Neural crest cell (in vitro differentiated cells): ENCODE results near the gene VASN. TPM values are rescaled to one million over a fixed set of nuclear protein-coding genes. Genes with fewer than 3 reads are reported as not detected.

Experiments used
- DNase-seq: peaks from one replicate; pipeline ENCODE4 v3.0.0; 2021; ENCODE audit warnings: low read depth, mixed read lengths, low spot score
- H3K27ac Mint-ChIP-seq: one replicate; pipeline ENCODE4 v1.8.0; 2021; ENCODE audit warnings: mild to moderate bottlenecking, mixed read lengths; ENCODE audit not compliant: unreplicated experiment
- H3K27me3 Mint-ChIP-seq: 2 replicates; pipeline ENCODE4 v1.8.0; 2021; ENCODE audit warnings: low read depth, mild to moderate bottlenecking, mixed read lengths
- H3K36me3 Mint-ChIP-seq: 2 replicates; pipeline ENCODE4 v1.8.0; 2021; ENCODE audit warnings: low read depth, mild to moderate bottlenecking, mixed read lengths
- H3K4me1 Mint-ChIP-seq: 2 replicates; pipeline ENCODE4 v1.8.0; 2021; ENCODE audit warnings: mixed read lengths
- H3K4me3 Mint-ChIP-seq: one replicate; pipeline ENCODE4 v1.8.0; 2021; ENCODE audit warnings: mild to moderate bottlenecking, mixed read lengths
- H3K9me3 Mint-ChIP-seq: 2 replicates; pipeline ENCODE4 v1.8.0; 2021; ENCODE audit warnings: mixed read lengths
- CTCF ChIP-seq: fragments of 200-600 bp; sonication (generic); conservative IDR thresholded peaks from 2 replicates; pipeline ENCODE4 v1.5.0; 2021; ENCODE audit warnings: antibody characterized with exemption, mild to moderate bottlenecking
- total RNA-seq: library from RNA; stranded (reverse); gene quantifications from 2 replicates; pipeline ENCODE4 v1.2.1, GENCODE V29; 2021

VASN gene
- total RNA-seq, 1 donor from 2014 or later, result 1.2 TPM

- H3K27ac Mint-ChIP-seq, result peak overlapping the region; percentile 86
- H3K4me3 Mint-ChIP-seq, result peak overlapping the region; percentile 77
- DNase-seq, result no peak
- H3K9me3 Mint-ChIP-seq, result no peaks in the 10 kb centered on the region
- no peaks in the 10 kb centered on the region for H3K36me3 Mint-ChIP-seq
- TF ChIP-seq CTCF, result no peak
- peaks cover 12% of the 10 kb centered on the region for H3K4me1 Mint-ChIP-seq
- H3K27me3 Mint-ChIP-seq, result no peaks in the 10 kb centered on the region
These were observed 47.0 kb upstream of the VASN start for GRCh38 chr16:4324492-4325252.

GRCh38 chr16:4325253-4325758 is 46.3 kb upstream of the VASN start:
- DNase-seq, result no peak
- no peak overlapping the region for H3K4me3 Mint-ChIP-seq
- no peaks in the 10 kb centered on the region for H3K9me3 Mint-ChIP-seq
- no peaks in the 10 kb centered on the region for H3K36me3 Mint-ChIP-seq
- peaks cover 15% of the 10 kb centered on the region for H3K4me1 Mint-ChIP-seq
- H3K27me3 Mint-ChIP-seq, result no peaks in the 10 kb centered on the region
- no peak for TF ChIP-seq CTCF
- peak overlapping the region; percentile 27 for H3K27ac Mint-ChIP-seq

- H3K36me3 Mint-ChIP-seq, result no peaks in the 10 kb centered on the region
- no peak overlapping the region for H3K27ac Mint-ChIP-seq
- no peaks in the 10 kb centered on the region for H3K27me3 Mint-ChIP-seq
- H3K4me3 Mint-ChIP-seq, result no peak overlapping the region
- peaks cover 15% of the 10 kb centered on the region for H3K4me1 Mint-ChIP-seq
- no peak for TF ChIP-seq CTCF
- DNase-seq, result no peak
- H3K9me3 Mint-ChIP-seq, result no peaks in the 10 kb centered on the region
These were observed 44.1 kb upstream of the VASN start for GRCh38 chr16:4327386-4328045.

- peak; percentile 68 for DNase-seq
- H3K4me1 Mint-ChIP-seq, result peaks cover 15% of the 10 kb centered on the region
- no peaks in the 10 kb centered on the region for H3K9me3 Mint-ChIP-seq
- TF ChIP-seq CTCF, result peak; percentile 65
- peak overlapping the region; percentile 65 for H3K4me3 Mint-ChIP-seq
- H3K27me3 Mint-ChIP-seq, result no peaks in the 10 kb centered on the region
- no peaks in the 10 kb centered on the region for H3K36me3 Mint-ChIP-seq
- H3K27ac Mint-ChIP-seq, result peak overlapping the region; percentile 19
These were observed 43.4 kb upstream of the VASN start for GRCh38 chr16:4328046-4328781.
